Natural killer cell (primary cell): ENCODE results near the gene USP2. TPM values are rescaled to one million over a fixed set of nuclear protein-coding genes. Genes with fewer than 3 reads are reported as not detected.
A peak's percentile ranks its signal among the peaks of the same experiment; 100 is the strongest.

Experiments used
- ATAC-seq, 3 donors: fragments of 150-1000 bp in 2 of 3; fragments of 200-7000 bp in 1 of 3; cut with Tn5 transposase; 1 replicate in 1 of 3; 2 replicates in 2 of 3; pipeline ENCODE4 v1.10.0; 2021; ENCODE audit warnings: mild to moderate bottlenecking in 2 of 3, moderate library complexity in 2 of 3
- DNase-seq, 2 donors: peaks; one replicate each; pipeline versions ENCODE4 v3.0.0 to v3.0.0-alpha.2; 2013 to 2021; ENCODE audit warnings: mixed read lengths in 1 of 2
- H3K27ac ChIP-seq: one replicate; pipeline ENCODE4 v1.5.1; 2013; ENCODE audit warnings: mild to moderate bottlenecking, low read length
- H3K27me3 ChIP-seq: one replicate; pipeline ENCODE4 v1.6.1; 2013; ENCODE audit warnings: low read length; ENCODE audit not compliant: control insufficient read depth, insufficient read depth
- H3K36me3 ChIP-seq: one replicate; pipeline ENCODE4 v1.6.1; 2013; ENCODE audit warnings: low read length; ENCODE audit not compliant: control insufficient read depth, insufficient read depth
- H3K4me1 ChIP-seq: one replicate; pipeline ENCODE4 v1.6.1; 2013; ENCODE audit warnings: low read length; ENCODE audit not compliant: control insufficient read depth, insufficient read depth
- H3K4me3 ChIP-seq: one replicate; pipeline ENCODE4 v1.5.1; 2013; ENCODE audit warnings: low read length
- H3K9me3 ChIP-seq: one replicate; pipeline ENCODE4 v1.6.1; 2013; ENCODE audit warnings: low read length; ENCODE audit not compliant: control insufficient read depth, insufficient read depth
- H3K27ac Mint-ChIP-seq, 2 donors: one replicate each; pipeline ENCODE4 v1.8.0; 2022; ENCODE audit warnings: mild to moderate bottlenecking in 2 of 2, mixed read lengths in 2 of 2, moderate library complexity in 1 of 2
- H3K27me3 Mint-ChIP-seq, 2 donors: one replicate each; pipeline ENCODE4 v1.8.0; 2022; ENCODE audit warnings: low read depth in 2 of 2, mixed read lengths in 2 of 2
- H3K36me3 Mint-ChIP-seq: one replicate; pipeline ENCODE4 v1.8.0; 2022; ENCODE audit warnings: mixed read lengths
- H3K4me1 Mint-ChIP-seq, 2 donors: one replicate each; pipeline ENCODE4 v1.8.0; 2022; ENCODE audit warnings: mixed read lengths in 2 of 2
- H3K4me3 Mint-ChIP-seq: one replicate; pipeline ENCODE4 v1.8.0; 2022; ENCODE audit warnings: mild to moderate bottlenecking, moderate library complexity, mixed read lengths
- H3K9me3 Mint-ChIP-seq, 2 donors: one replicate each; pipeline ENCODE4 v1.8.0; 2022; ENCODE audit warnings: mixed read lengths in 2 of 2
- WGBS: methylation state at CpG from one replicate; pipeline ENCODE4 v1.1.7; 2013; ENCODE audit warnings: missing lambda C conversion rate; ENCODE audit not compliant: insufficient coverage; 5-methylcytosine and 5-hydroxymethylcytosine counted together
- intact Hi-C: fragments of 100-400 bp; cut with micrococcal nuclease; formaldehyde crosslinking; loops from one replicate; pipeline ENCODE4 v1.14.2; 2022
- total RNA-seq, 4 donors: library from RNA; stranded (reverse); fragments of 120-200 nt in 1 of 4; gene quantifications; one replicate each; pipeline versions ENCODE4 v1.2.3 to v1.2.4, GENCODE V29; 2013 to 2022
- TF ChIP-seq, protein P1 (sequence below): fragments of 200-600 bp; IDR thresholded peaks from one replicate; pipeline ENCODE4 v1.8.0; 2022; ENCODE audit warnings: antibody characterized with exemption

USP2 gene
- total RNA-seq, 3 donors from 2014 or later (not counting 1 experiment from before 2014, with no cell fraction given) = 0.50 to 3.9 TPM; not detected in 1

GRCh38 chr11:119371067-119371601 lies 10.4 kb downstream of the USP2 start:
- intact Hi-C loops = no loop called here
- TF ChIP-seq, protein P1, sequence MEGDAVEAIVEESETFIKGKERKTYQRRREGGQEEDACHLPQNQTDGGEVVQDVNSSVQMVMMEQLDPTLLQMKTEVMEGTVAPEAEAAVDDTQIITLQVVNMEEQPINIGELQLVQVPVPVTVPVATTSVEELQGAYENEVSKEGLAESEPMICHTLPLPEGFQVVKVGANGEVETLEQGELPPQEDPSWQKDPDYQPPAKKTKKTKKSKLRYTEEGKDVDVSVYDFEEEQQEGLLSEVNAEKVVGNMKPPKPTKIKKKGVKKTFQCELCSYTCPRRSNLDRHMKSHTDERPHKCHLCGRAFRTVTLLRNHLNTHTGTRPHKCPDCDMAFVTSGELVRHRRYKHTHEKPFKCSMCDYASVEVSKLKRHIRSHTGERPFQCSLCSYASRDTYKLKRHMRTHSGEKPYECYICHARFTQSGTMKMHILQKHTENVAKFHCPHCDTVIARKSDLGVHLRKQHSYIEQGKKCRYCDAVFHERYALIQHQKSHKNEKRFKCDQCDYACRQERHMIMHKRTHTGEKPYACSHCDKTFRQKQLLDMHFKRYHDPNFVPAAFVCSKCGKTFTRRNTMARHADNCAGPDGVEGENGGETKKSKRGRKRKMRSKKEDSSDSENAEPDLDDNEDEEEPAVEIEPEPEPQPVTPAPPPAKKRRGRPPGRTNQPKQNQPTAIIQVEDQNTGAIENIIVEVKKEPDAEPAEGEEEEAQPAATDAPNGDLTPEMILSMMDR = no peak
- Mint-ChIP-seq H3K36me3 (no peaks in the 10 kb centered on the region), H3K27me3 (peaks cover 22 to 30% of the 10 kb centered on the region in 2 donors), H3K4me1 (peaks cover 0 to 6% of the 10 kb centered on the region in 2 donors), H3K9me3 (no peaks in the 10 kb centered on the region), H3K27ac (no peak overlapping the region), H3K4me3 (no peak overlapping the region)
- ATAC-seq = no peak
- H3K4me1 ChIP-seq = peaks cover 13% of the 10 kb centered on the region
- WGBS = 89% methylated on average over 8 of the region's 8 CpGs
- no peaks in the 10 kb centered on the region for H3K36me3 ChIP-seq
- H3K4me3 ChIP-seq = no peak overlapping the region
- no peaks in the 10 kb centered on the region for H3K27me3 ChIP-seq
- H3K27ac ChIP-seq = no peak overlapping the region
- DNase-seq = no peak
- no peaks in the 10 kb centered on the region for H3K9me3 ChIP-seq

- Mint-ChIP-seq H3K27ac (no peak overlapping the region), H3K4me3 (no peak overlapping the region), H3K36me3 (no peaks in the 10 kb centered on the region), H3K4me1 (peaks cover 0 to 6% of the 10 kb centered on the region in 2 donors), H3K27me3 (peaks cover 27 to 32% of the 10 kb centered on the region in 2 donors), H3K9me3 (no peaks in the 10 kb centered on the region)
- 68% methylated on average over 8 of the region's 8 CpGs for WGBS
- peak in 1 of 2 donors; percentile 52 for DNase-seq
- H3K27me3 ChIP-seq = peaks cover under 1% of the 10 kb centered on the region
- TF ChIP-seq, protein P1 = no peak
- H3K27ac ChIP-seq = no peak overlapping the region
- peaks cover 13% of the 10 kb centered on the region for H3K4me1 ChIP-seq
- no peaks in the 10 kb centered on the region for H3K36me3 ChIP-seq
- intact Hi-C loops = no loop called here
- H3K4me3 ChIP-seq = no peak overlapping the region
- H3K9me3 ChIP-seq = no peaks in the 10 kb centered on the region
- ATAC-seq = peak in 2 of 3 donors; percentile 50 to 77
These were observed 10.9 kb downstream of the USP2 start for GRCh38 chr11:119370486-119371046.

DNA sequence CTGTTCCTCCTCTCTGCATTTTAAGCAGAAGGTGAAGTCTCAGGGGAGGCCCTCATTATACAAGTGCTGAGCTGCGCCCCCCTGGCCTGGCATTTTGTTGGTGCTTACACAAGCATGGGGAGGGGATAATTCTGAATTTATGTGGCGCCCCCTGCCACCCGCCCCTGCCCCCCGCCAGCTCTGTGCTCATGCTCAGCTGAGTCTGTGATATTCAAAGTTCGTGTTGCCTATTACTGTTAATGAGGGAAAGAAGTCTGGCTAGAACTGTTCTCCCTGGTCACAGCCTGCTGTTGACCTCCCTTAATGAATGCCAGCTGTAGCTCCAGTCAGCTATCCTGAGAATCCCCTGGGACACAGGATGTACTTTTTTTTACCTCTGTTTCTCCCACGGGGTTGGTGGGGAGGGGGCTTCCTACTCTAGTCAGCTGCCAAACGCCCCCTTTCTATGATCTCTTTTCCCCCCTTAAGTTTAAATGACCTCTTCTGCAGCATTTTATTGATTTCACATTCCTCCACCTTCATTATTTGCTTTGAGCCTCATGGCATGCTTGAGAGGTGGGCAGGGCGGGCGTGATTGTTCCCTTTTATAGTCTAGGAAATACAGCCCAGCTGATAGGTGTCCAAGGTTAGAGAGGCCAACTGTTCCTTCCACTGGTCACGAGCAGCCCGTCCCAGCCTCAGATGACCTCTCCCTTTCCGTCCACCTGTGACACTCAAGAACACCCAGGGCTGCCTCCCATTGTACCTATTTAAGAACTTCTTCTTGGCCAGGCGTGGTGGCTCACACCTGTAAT lies 12.2 kb downstream of the USP2 start:
- no peak for ATAC-seq

More for the DNA sequence above, 12.2 kb downstream of the USP2 start:
- H3K9me3 ChIP-seq = no peaks in the 10 kb centered on the region
- Mint-ChIP-seq H3K27ac (no peak overlapping the region), H3K4me1 (peaks cover 7 to 13% of the 10 kb centered on the region in 2 donors), H3K4me3 (no peak overlapping the region), H3K9me3 (no peaks in the 10 kb centered on the region), H3K36me3 (peaks cover 5% of the 10 kb centered on the region), H3K27me3 (peaks cover 40 to 45% of the 10 kb centered on the region in 2 donors)
- H3K36me3 ChIP-seq = no peaks in the 10 kb centered on the region
- WGBS = 89% methylated on average over 12 of the region's 13 CpGs
- DNase-seq = no peak
- H3K27me3 ChIP-seq = peaks cover 13% of the 10 kb centered on the region
- no peak overlapping the region for H3K4me3 ChIP-seq
- H3K4me1 ChIP-seq = peaks cover 16% of the 10 kb centered on the region
- intact Hi-C loops = no loop called here
- no peak overlapping the region for H3K27ac ChIP-seq
- TF ChIP-seq, protein P1 = no peak
